OCI-LY7 (cell line): ENCODE results near the gene NLRP13.

Experiments used
- EZH2phosphoT487 ChIP-seq: fragments of 200-600 bp; sonication (generic); IDR thresholded peaks from 2 replicates; pipeline ENCODE4 v1.6.1; 2018; ENCODE audit warnings: low read depth, borderline replicate concordance, mild to moderate bottlenecking, mixed run types, antibody characterized with exemption, low read length, moderate library complexity, mixed read lengths
- TF ChIP-seq, protein P1 (sequence below): fragments of 200-600 bp; sonication (generic); conservative IDR thresholded peaks from 2 replicates; pipeline ENCODE4 v1.5.1; 2014; ENCODE audit warnings: mild to moderate bottlenecking, antibody characterized with exemption, low read length, moderate library complexity, mixed read lengths

DNA sequence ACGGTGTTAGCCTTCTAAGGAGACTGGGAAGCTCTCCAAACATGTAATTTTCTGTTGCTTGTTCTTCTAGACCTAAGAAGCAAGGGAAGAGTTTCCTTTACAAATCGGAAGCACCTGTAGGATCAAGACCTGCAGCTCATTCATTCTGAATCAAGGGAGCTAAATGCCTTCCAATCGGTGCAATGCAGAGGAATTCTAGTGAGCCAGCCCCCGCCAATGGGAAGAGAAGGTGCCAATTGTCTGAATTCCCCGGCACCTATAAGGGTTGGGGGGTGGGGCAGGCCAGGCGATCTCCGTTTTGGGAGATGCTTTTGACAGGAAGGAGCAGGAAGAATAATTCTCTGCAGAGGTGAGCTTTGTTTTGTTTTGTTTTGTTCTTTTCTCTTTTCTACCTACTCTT, 7.1 kb upstream of the NLRP13 start:
- TF ChIP-seq, protein P1, sequence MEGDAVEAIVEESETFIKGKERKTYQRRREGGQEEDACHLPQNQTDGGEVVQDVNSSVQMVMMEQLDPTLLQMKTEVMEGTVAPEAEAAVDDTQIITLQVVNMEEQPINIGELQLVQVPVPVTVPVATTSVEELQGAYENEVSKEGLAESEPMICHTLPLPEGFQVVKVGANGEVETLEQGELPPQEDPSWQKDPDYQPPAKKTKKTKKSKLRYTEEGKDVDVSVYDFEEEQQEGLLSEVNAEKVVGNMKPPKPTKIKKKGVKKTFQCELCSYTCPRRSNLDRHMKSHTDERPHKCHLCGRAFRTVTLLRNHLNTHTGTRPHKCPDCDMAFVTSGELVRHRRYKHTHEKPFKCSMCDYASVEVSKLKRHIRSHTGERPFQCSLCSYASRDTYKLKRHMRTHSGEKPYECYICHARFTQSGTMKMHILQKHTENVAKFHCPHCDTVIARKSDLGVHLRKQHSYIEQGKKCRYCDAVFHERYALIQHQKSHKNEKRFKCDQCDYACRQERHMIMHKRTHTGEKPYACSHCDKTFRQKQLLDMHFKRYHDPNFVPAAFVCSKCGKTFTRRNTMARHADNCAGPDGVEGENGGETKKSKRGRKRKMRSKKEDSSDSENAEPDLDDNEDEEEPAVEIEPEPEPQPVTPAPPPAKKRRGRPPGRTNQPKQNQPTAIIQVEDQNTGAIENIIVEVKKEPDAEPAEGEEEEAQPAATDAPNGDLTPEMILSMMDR = no peak
- no peak for TF ChIP-seq EZH2phosphoT487
